ENCODE data around the gene RCBTB2. TPM values are rescaled to one million over a fixed set of nuclear protein-coding genes. Genes with fewer than 3 reads are reported as not detected.

Gene RCBTB2
- total RNA-seq, 1 experiment from 2014 or later = 1.1 TPM

DNA sequence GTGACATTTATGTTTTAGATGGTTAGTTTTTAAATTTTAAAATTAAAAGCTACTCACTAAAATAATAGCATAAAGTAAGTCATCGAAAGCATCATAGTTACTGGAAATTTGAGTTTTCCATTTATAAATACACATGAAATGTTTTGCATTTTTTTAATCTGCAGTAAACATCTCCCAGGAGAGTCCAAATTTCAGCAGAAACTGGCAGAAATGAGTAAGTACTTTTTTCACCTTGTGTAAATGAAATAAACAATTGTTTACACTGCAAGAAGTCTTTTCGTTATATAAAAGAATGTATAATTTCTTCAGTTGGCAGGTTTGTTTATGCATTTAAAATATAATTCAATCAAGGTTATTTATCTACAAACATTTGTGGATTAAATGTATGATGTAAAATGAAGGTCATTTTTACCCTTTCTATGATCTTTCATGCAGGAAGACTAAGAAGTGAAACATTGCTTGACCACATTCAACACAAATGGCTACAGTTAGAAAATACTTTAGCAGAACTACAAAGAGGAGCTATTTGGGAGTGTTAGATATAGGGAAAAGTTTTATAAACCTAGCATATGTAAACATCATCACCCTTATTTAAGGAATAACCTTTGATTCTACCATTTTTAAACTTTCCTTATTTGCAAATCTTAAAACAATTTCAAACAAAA, 55.6 kb downstream of the RCBTB2 start:
- DNase-seq = no peak
- POLR2A ChIA-PET = no interaction called here
- Mint-ChIP-seq H3K4me3 (ENCODE audit: unreplicated experiment) (no peak overlapping the region), H3K36me3 (ENCODE audit: insufficient read depth, unreplicated experiment) (no peaks in the 10 kb centered on the region), H3K4me1 (ENCODE audit: low read depth, unreplicated experiment) (no peaks in the 10 kb centered on the region), H3K9me3 (ENCODE audit: unreplicated experiment) (no peaks in the 10 kb centered on the region), H3K27me3 (ENCODE audit: insufficient read depth, unreplicated experiment) (no peaks in the 10 kb centered on the region), H3K27ac (ENCODE audit: unreplicated experiment) (no peak overlapping the region)
- intact Hi-C loops (cut with micrococcal nuclease; ENCODE audit: unreplicated experiment) = no loop called here
- Histone ChIP-seq H3K9me3 (no peaks in the 10 kb centered on the region), H3K27me3 (replicated peaks; ENCODE audit: control insufficient read depth, insufficient read depth, low read length) (no peaks in the 10 kb centered on the region), H3K4me1 (no peaks in the 10 kb centered on the region), H3K36me3 (ENCODE audit: control insufficient read depth, insufficient read depth, low read length) (no peaks in the 10 kb centered on the region), H3K4me3 (ENCODE audit: low read depth, low read length) (no peak overlapping the region)
- CTCF ChIA-PET = no interaction called here
- TF ChIP-seq, protein P1, sequence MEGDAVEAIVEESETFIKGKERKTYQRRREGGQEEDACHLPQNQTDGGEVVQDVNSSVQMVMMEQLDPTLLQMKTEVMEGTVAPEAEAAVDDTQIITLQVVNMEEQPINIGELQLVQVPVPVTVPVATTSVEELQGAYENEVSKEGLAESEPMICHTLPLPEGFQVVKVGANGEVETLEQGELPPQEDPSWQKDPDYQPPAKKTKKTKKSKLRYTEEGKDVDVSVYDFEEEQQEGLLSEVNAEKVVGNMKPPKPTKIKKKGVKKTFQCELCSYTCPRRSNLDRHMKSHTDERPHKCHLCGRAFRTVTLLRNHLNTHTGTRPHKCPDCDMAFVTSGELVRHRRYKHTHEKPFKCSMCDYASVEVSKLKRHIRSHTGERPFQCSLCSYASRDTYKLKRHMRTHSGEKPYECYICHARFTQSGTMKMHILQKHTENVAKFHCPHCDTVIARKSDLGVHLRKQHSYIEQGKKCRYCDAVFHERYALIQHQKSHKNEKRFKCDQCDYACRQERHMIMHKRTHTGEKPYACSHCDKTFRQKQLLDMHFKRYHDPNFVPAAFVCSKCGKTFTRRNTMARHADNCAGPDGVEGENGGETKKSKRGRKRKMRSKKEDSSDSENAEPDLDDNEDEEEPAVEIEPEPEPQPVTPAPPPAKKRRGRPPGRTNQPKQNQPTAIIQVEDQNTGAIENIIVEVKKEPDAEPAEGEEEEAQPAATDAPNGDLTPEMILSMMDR (IDR thresholded peaks at IDR 0.05; ENCODE audit: insufficient read depth in 1 of 2, low read depth in 1 of 2, low read length in 1 of 2, severe bottlenecking in 1 of 2, unreplicated experiment in 1 of 2) = no peak
- BruUV-seq (replicated peaks) = no TSS peak

DNA sequence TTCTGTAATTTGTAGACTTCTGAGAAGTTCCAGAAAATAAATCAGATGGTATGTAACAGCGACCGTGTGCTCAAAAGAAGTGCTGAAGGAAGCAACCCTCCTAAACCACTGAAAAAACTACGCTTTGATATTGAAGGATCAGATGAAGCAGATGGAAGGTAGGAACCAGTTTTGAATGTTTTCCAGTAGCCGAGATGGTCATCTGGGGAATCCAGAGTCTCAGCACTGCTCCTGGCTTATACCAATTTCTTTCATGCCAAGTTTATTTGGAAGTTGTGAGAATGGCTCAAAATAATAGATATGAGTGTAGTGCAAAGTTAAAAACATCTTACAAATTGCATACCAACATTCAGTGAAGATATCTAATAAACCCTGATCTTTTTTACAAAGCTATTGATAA, 56.2 kb downstream of the RCBTB2 start:
- CTCF ChIA-PET = no interaction called here
- Mint-ChIP-seq H3K27ac (ENCODE audit: unreplicated experiment) (no peak overlapping the region), H3K4me1 (ENCODE audit: low read depth, unreplicated experiment) (no peaks in the 10 kb centered on the region), H3K9me3 (ENCODE audit: unreplicated experiment) (no peaks in the 10 kb centered on the region), H3K36me3 (ENCODE audit: insufficient read depth, unreplicated experiment) (no peaks in the 10 kb centered on the region), H3K27me3 (ENCODE audit: insufficient read depth, unreplicated experiment) (no peaks in the 10 kb centered on the region), H3K4me3 (ENCODE audit: unreplicated experiment) (no peak overlapping the region)
- Histone ChIP-seq H3K9me3 (no peaks in the 10 kb centered on the region), H3K4me1 (no peaks in the 10 kb centered on the region), H3K27me3 (replicated peaks; ENCODE audit: control insufficient read depth, insufficient read depth, low read length) (no peaks in the 10 kb centered on the region), H3K36me3 (ENCODE audit: control insufficient read depth, insufficient read depth, low read length) (no peaks in the 10 kb centered on the region), H3K4me3 (ENCODE audit: low read depth, low read length) (no peak overlapping the region)
- intact Hi-C loops (cut with micrococcal nuclease; ENCODE audit: unreplicated experiment) = no loop called here
- DNase-seq = no peak
- BruUV-seq (replicated peaks) = no TSS peak
- TF ChIP-seq, protein P1 (IDR thresholded peaks at IDR 0.05; ENCODE audit: insufficient read depth in 1 of 2, low read depth in 1 of 2, low read length in 1 of 2, severe bottlenecking in 1 of 2, unreplicated experiment in 1 of 2) = no peak
- POLR2A ChIA-PET = no interaction called here

DNA sequence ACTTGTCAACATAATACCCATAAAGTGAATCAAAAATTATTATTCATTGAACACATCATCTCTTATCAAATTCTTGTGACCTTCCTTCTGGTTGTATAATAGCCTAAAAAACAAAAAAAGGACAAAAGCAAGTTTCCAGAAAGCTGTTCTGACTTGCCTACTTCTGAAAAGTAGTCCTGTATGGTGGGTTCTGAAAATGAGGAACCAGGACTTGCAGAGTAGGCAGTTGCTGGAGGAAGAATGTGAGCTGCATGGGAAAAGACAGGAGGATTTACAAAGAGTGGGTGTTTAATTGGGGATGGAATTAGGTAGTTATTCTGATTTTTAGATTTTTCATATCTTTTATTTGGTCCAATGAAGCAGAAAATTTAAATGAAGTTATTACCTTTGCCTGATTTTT, 56.7 kb downstream of the RCBTB2 start:
- ChIA-PET CTCF (no interaction called here), POLR2A (no interaction called here)
- Mint-ChIP-seq H3K4me1 (ENCODE audit: low read depth, unreplicated experiment) (no peaks in the 10 kb centered on the region), H3K27ac (ENCODE audit: unreplicated experiment) (no peak overlapping the region), H3K4me3 (ENCODE audit: unreplicated experiment) (no peak overlapping the region), H3K36me3 (ENCODE audit: insufficient read depth, unreplicated experiment) (no peaks in the 10 kb centered on the region), H3K27me3 (ENCODE audit: insufficient read depth, unreplicated experiment) (no peaks in the 10 kb centered on the region), H3K9me3 (ENCODE audit: unreplicated experiment) (no peaks in the 10 kb centered on the region)
- Histone ChIP-seq H3K36me3 (ENCODE audit: control insufficient read depth, insufficient read depth, low read length) (no peaks in the 10 kb centered on the region), H3K4me3 (ENCODE audit: low read depth, low read length) (no peak overlapping the region), H3K27me3 (replicated peaks; ENCODE audit: control insufficient read depth, insufficient read depth, low read length) (no peaks in the 10 kb centered on the region), H3K4me1 (no peaks in the 10 kb centered on the region), H3K9me3 (no peaks in the 10 kb centered on the region)
- intact Hi-C loops (cut with micrococcal nuclease; ENCODE audit: unreplicated experiment) = no loop called here
- no TSS peak for BruUV-seq (replicated peaks)
- TF ChIP-seq, protein P1 (IDR thresholded peaks at IDR 0.05; ENCODE audit: insufficient read depth in 1 of 2, low read depth in 1 of 2, low read length in 1 of 2, severe bottlenecking in 1 of 2, unreplicated experiment in 1 of 2) = no peak
- no peak for DNase-seq

Measured in Caco-2 (cell line).